Right lobe of liver (tissue), 4 donors: ENCODE data around the gene RORC.
"Not testable (repeated sequence)": the region's sequence is repeated elsewhere in the genome, so short reads cannot be mapped to it uniquely, and the experiment has no call there.

Experiments
- CTCF ChIP-seq, 4 donors: fragments of 200-600 bp in 3 of 4; fragments of 450-650 bp in 1 of 4; IDR thresholded peaks; one replicate each; pipeline versions ENCODE4 v1.5.1 to v1.8.0; 2016 to 2022; ENCODE audit warnings: antibody characterized with exemption in 4 of 4, mild to moderate bottlenecking in 2 of 4
- POLR2A ChIP-seq: fragments of 450-650 bp; IDR thresholded peaks from one replicate; pipeline ENCODE4 v1.6.1; 2017; ENCODE audit warnings: antibody characterized with exemption, mild to moderate bottlenecking
- donor health status: DM: no; HTN: no; CAD: no.
- donor health status: DM: no; HTN: no; CAD: no.
- donor health status: DM: no; HTN: yes; CAD: no.

- TF ChIP-seq CTCF (IDR thresholded peaks at IDR 0.05); POLR2A: not testable (repeated sequence)
These were observed 49.6 kb downstream of the RORC start for GRCh38 chr1:151782026-151782425.
